Fibroblast of lung (primary cell): ENCODE results near the gene YRDC. TPM values are rescaled to one million over a fixed set of nuclear protein-coding genes. Genes with fewer than 3 reads are reported as not detected.

Experiments
- DNase-seq, 2 donors: peaks; one replicate each; pipeline versions ENCODE4 v3.0.0 to v3.0.0-alpha.2; 2010; ENCODE audit warnings: low read depth in 2 of 2
- H2AFZ ChIP-seq: 2 replicates; pipeline ENCODE4 v1.5.1; 2012; ENCODE audit warnings: low read length, control low read depth, inconsistent platforms
- H3K27ac ChIP-seq: 2 replicates; pipeline ENCODE4 v1.5.1; 2011; ENCODE audit warnings: low read length, control low read depth; ENCODE audit not compliant: insufficient read depth
- H3K27me3 ChIP-seq: 2 replicates; pipeline ENCODE4 v1.5.1; 2011; ENCODE audit warnings: mild to moderate bottlenecking, low read length; ENCODE audit not compliant: control insufficient read depth, insufficient read depth
- H3K36me3 ChIP-seq: 2 replicates; pipeline ENCODE4 v1.5.1; 2011; ENCODE audit warnings: low read length; ENCODE audit not compliant: control insufficient read depth, insufficient read depth
- H3K4me1 ChIP-seq: 2 replicates; pipeline ENCODE4 v1.5.1; 2011; ENCODE audit warnings: low read length; ENCODE audit not compliant: control insufficient read depth, insufficient read depth; ENCODE audit errors: extremely low read depth
- H3K4me2 ChIP-seq: 2 replicates; pipeline ENCODE4 v1.5.1; 2011; ENCODE audit warnings: low read length, control low read depth; ENCODE audit not compliant: insufficient read depth; ENCODE audit errors: extremely low read depth
- H3K4me3 ChIP-seq, 4 experiments: fragments of 200-600 bp in 1 of 4; sonication (generic) in 1 of 4; replicated peaks in 1 of 4; 2 replicates each; pipeline ENCODE4 v1.5.1; 2011 to 2016; ENCODE audit warnings: low read length in 4 of 4, low read depth in 3 of 4, mild to moderate bottlenecking in 3 of 4, control low read depth in 2 of 4, inconsistent platforms in 1 of 4, mixed read lengths in 1 of 4; ENCODE audit not compliant: insufficient read depth in 1 of 4; ENCODE audit errors: control extremely low read depth in 1 of 4
- H3K79me2 ChIP-seq: 2 replicates; pipeline ENCODE4 v1.5.1; 2012; ENCODE audit warnings: mild to moderate bottlenecking, low read length, inconsistent platforms; ENCODE audit not compliant: control insufficient read depth, insufficient read depth
- H3K9ac ChIP-seq: 2 replicates; pipeline ENCODE4 v1.5.1; 2011; ENCODE audit warnings: mild to moderate bottlenecking, low read length, control low read depth; ENCODE audit not compliant: insufficient read depth
- H3K9me3 ChIP-seq: 2 replicates; pipeline ENCODE4 v1.5.1; 2012; ENCODE audit warnings: low read depth, low read length; ENCODE audit not compliant: control insufficient read depth, insufficient read depth
- H4K20me1 ChIP-seq: 2 replicates; pipeline ENCODE4 v1.5.1; 2011; ENCODE audit warnings: low read length; ENCODE audit not compliant: control insufficient read depth, insufficient read depth; ENCODE audit errors: extremely low read depth
- CTCF ChIP-seq, 2 donors: IDR thresholded peaks in 1 of 2; conservative IDR thresholded peaks in 1 of 2; 1 replicate in 1 of 2; 2 replicates in 1 of 2; pipeline ENCODE4 v1.5.1; 2011 to 2012; ENCODE audit warnings: low read length in 2 of 2, control low read depth in 1 of 2, inconsistent platforms in 1 of 2, low read depth in 1 of 2, mild to moderate bottlenecking in 1 of 2
- EZH2 ChIP-seq: IDR thresholded peaks from 2 replicates; pipeline ENCODE4 v1.5.1; 2012; ENCODE audit warnings: low read length, control low read depth, mild to moderate bottlenecking; ENCODE audit errors: missing control alignments
- polyA plus RNA-seq, 2 donors: library from polyadenylated mRNA; depleted of rRNA in 1 of 2; stranded (reverse) in 1 of 2; unstranded in 1 of 2; fragments of >200 nt; gene quantifications; 2 replicates each; pipeline ENCODE4 v1.2.1, GENCODE V29; 2011 to 2012; ENCODE audit warnings: missing spikeins in 1 of 2
- total RNA-seq: library from RNA; depleted of rRNA; stranded (reverse); fragments of >200 nt; gene quantifications from 2 replicates; pipeline ENCODE4 v1.2.1, GENCODE V29; 2014

Gene YRDC
- total and polyA plus RNA-seq, 2 donors (not counting 1 experiment from before 2014, with no cell fraction given): 9.9 to 14.0 TPM

DNA sequence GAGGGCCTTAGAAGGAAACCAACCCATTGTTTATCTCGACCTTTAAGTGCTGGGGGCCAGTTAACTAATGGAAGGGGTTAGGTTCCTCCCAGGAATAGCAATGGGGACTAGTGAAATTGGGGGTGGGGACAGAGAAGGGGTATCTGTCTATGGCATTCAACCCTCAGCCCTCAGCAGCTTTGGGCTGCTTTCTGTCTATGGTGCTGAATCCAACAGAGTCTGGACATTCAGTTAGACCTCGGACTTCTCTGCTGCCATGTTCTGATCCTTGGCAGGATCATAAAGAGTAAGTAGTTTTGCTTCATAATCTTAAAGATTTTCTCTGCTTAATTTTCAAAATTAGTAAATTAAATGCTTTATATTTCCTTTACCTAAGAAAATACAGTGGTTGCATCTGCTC lies 40.5 kb downstream of the YRDC start:
- Histone ChIP-seq H3K9me3 (no peaks in the 10 kb centered on the region), H3K4me3 (no peak overlapping the region), H3K4me1 (no peaks in the 10 kb centered on the region), H3K79me2 (no peaks in the 10 kb centered on the region), H3K27me3 (peaks cover 20% of the 10 kb centered on the region), H3K36me3 (no peaks in the 10 kb centered on the region), H4K20me1 (no peaks in the 10 kb centered on the region), H3K4me2 (no peak overlapping the region), H2AFZ (no peak overlapping the region), H3K27ac (no peak overlapping the region), H3K9ac (no peak overlapping the region)
- no peak for DNase-seq
- no peak for TF ChIP-seq CTCF (conservative IDR thresholded peaks at IDR 0.05 in 1 of 2, IDR thresholded peaks at IDR 0.05 in 1 of 2; ENCODE audit: low read depth in 1 of 2, low read length in 2 of 2)

DNA sequence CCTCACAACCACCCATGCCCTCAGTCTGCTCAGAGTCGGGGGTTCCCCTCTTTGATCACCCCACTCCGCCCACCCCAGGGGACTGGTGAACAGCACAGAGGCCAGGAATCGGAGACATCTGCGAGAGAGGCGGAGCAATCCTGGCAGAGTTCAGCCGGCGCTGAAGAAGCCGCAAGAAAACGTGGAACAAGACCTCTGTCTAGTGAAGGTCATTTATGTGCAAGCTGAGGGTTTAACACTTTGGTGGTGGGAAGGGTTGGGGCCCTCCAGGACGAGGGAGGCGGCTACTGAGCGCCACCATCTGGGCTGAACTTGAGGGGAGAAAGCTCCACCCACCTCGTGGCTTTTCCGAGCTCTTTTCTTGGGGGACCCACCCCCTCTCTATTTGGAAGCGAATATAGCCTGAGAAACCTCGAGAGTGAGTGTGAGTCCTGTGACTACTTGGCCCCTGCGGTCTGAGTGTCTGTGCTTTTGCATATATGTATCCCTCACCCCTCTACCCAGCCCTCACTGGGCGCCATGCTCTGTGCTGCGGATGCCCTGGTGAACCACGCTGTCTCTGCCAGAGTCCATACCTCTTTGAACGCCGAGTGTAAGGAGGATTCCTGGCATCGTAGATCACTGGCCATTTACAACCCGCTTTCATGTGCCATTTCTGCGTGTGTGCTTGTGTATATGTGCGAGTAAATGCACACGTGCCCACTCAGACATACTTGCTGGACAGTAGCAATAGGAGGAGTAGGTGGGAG lies 41.9 kb downstream of the YRDC start:
- no peaks in the 10 kb centered on the region for H3K9me3 ChIP-seq
- H3K4me2 ChIP-seq: no peak overlapping the region
- no peak overlapping the region for H2AFZ ChIP-seq
- H3K27me3 ChIP-seq: peaks cover 21% of the 10 kb centered on the region
- no peaks in the 10 kb centered on the region for H3K79me2 ChIP-seq
- no peak overlapping the region for H3K4me3 ChIP-seq
- H3K9ac ChIP-seq: no peak overlapping the region
- H3K4me1 ChIP-seq: no peaks in the 10 kb centered on the region
- TF ChIP-seq EZH2: no peak
- no peak overlapping the region for H3K27ac ChIP-seq
- H3K36me3 ChIP-seq: no peaks in the 10 kb centered on the region
- no peak for DNase-seq
- no peaks in the 10 kb centered on the region for H4K20me1 ChIP-seq

DNA sequence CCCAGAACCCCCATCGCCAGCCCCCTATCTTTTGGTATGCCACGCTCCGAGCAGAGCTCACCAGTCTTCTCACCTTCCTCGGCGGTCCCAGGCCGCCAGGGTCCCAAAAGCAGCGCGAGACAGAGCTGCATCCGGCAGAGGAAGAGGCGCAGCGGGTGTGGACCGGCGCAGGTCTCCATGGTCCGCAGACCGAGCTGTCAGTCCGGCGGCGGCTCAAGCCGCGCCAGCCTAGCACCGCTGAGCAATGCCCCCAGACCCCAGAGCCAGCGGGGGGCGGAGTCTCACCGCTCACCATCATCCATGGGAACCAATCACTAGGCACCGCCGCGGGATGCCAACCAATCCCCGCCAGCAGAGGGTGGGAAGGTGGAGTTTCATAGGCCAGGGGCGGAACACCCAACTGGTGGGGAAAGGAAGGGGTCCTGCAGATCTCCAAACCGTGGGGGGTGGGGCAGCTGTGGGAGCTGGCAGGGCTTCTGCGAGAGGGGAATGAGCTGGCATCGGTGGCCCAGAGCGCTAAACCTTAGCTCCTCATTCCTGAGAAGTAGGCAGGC lies 43.0 kb downstream of the YRDC start, which contains the start of gene EPHA10:
EPHA10 (minus strand) TSS at position 233 of the 554 bp plus-strand sequence; CDS start at position 179, 54 bp downstream.
- Histone ChIP-seq H3K27me3 (peaks cover 21% of the 10 kb centered on the region), H3K27ac (no peak within 1 kb of the TSS), H3K4me2 (no peak within 1 kb of the TSS), H3K9ac (no peak within 1 kb of the TSS), H3K9me3 (no peaks in the 10 kb centered on the region), H3K4me1 (no peaks in the 10 kb centered on the region), H3K36me3 (no peaks in the 10 kb centered on the region), H2AFZ (no peak within 1 kb of the TSS), H4K20me1 (no peaks in the 10 kb centered on the region), H3K79me2 (no peaks in the 10 kb centered on the region), H3K4me3 (no peak within 1 kb of the TSS)
- no peak for DNase-seq
- TF ChIP-seq CTCF (conservative IDR thresholded peaks at IDR 0.05 in 1 of 2, IDR thresholded peaks at IDR 0.05 in 1 of 2; ENCODE audit: low read depth in 1 of 2, low read length in 2 of 2) (no peak), EZH2 (no peak)
